Measurements from ENCODE around the gene MAGED2.

DNA sequence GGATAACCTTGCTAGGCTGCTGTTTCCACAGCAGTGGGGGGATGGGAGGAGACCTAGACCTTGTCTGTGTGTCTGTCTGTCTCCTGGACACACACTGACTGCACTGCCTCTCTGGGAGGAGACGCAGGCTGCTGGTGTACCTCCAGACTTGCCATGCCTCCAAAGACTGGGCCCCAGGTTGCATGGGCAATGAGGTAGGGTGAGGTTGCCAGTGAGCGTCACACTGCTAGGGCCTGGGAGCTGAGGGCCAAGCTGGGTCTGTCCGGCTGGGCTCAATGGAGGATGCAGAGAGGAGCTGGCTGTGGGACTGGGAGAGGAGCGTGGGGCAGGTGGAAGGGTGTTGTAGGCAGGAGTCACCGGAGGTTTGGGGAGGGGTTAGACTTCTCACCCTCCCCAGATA is 16.6 kb downstream of the MAGED2 start:
- TF ChIP-seq CTCF (IDR thresholded peaks at IDR 0.05) (no peak), POLR2AphosphoS5 (IDR thresholded peaks at IDR 0.05) (no peak)
